ENCODE measurements around the gene SNRNP27. TPM values are rescaled to one million over a fixed set of nuclear protein-coding genes. Genes with fewer than 3 reads are reported as not detected.

SNRNP27 gene, protein sequence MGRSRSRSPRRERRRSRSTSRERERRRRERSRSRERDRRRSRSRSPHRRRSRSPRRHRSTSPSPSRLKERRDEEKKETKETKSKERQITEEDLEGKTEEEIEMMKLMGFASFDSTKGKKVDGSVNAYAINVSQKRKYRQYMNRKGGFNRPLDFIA
- total RNA-seq = 22.8 and 27.6 TPM in 2 replicates

DNA sequence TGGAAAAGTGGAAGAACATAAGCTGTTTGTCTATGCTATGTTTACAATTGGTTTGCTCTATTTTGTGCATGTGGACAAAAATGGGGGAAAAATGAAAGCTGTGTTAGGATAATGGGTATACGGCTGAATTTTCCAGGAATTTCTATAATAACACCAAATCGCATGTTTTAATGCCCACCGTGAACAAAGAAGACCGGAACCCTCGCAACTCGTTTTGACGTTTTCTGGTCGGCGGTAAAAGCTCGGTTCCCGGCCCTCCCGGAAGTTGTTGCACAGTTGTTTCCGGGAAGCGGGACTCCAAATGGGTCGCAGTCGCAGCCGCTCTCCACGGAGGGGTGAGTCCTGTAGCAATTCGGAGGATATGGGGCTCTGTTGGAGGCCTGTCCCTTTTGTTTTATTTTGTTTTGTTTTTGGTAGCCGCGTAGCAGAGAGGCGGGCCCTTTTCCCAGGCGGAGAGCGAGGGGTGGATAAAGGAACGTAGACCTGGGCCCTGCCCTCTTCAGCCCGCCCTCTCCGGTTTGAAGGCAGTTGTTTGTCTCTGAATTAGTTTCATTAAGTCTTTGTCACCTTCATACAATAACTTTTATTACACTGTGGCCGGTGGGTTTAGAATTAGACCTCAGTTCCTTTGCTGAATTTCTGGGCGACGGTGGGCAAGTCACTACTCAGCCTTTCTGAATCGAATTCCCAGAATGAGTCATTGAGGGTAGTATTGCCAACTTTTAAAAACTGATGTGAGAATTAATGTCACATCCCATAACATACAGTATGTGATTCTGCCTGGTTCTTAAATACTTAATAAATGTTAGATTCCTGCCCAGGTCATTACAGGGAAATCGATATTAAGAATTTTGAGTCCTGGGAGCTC is at the start of gene SNRNP27:
TSS of gene SNRNP27 (plus strand) at position 273 of the 868 bp plus-strand sequence. CDS start at position 302, 29 bp downstream.

DNA sequence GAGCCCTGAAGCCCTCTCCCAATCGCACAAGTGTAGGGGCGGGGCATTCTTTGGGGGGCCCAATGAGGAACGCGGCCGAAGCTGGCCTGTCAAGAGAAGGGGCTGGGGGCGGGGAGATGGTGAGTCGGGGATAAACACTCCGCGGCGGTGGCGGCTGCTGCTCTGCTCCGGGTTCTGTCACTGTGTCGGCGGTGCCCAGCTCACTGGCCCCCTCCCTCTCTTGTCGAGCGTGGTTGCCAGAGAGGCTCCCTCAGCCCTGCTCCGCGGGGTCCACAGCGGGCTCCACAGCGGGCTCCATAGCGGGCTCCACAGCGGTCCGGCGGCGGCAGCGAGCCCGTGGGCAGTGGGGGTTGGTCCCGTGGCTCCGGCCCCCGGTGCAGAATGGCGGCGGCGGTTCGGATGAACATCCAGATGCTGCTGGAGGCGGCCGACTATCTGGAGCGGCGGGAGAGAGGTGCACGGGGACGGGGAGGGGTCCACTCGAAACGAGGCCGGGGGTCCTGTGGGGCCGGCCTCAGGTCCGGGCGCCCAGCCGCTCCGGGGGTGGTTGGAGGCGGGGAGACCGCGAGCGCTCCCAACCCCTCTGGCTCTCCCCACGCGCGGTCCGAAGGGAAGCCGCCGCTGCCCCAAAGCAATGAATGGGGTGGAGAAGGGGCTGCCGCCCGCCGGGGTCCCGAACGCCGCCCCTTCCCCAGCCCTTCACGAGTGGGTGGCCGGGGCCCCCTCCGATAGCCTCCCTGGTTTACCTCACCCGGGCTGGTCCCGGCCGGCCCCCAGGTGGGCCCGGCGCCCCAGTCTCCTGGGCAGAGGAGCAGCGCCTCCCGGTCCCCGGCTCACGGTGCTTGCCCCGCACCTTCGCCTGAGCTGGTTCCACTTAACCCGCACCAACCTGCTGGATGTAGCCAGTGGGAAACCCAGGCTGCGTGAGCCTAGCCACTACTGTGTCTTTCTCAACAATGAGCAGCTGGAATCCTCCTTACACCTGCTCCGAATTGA is 21.5 kb downstream of the SNRNP27 start, which contains the start of gene MXD1:
TSS of gene MXD1 (plus strand) at position 160 of the 996 bp plus-strand sequence. CDS start at position 382, 222 bp downstream.

Small RNA genes lying within 50 kb of the gene (small RNA-seq; reads per million reads assigned to genes)
- gene RPL23AP92 = not detected

Other genes with a start within 250 kb of the SNRNP27 start
- 68.0 and 86.7 TPM in 2 replicates for gene ANXA4, start 151.8 kb upstream of the SNRNP27 start, total RNA-seq
- 7.5 and 9.1 TPM in 2 replicates for gene GMCL1, start 64.3 kb upstream of the SNRNP27 start, total RNA-seq
- gene MXD1, start 21.2 kb downstream of the SNRNP27 start, total RNA-seq = 4.0 and 4.7 TPM in 2 replicates
- 0.12 and 0.32 TPM in 2 replicates for gene ASPRV1, start 67.7 kb downstream of the SNRNP27 start, total RNA-seq
- 45.4 and 47.6 TPM in 2 replicates for gene PCBP1, start 193.5 kb downstream of the SNRNP27 start, total RNA-seq